Stimulated activated naive B cell treated with anti-CD40 and anti-IgM and Interleukin-4, amounts not matched to agents 10 μg/mL and 1 μg/mL and 100 μg/mL, for 72 hours (primary cell): ENCODE measurements around the gene HTN1.
"Not testable (repeated sequence)": the region's sequence is repeated elsewhere in the genome, so short reads cannot be mapped to it uniquely, and the experiment has no call there.

Experiments used
- ATAC-seq, 2 donors: fragments of 150-1000 bp; cut with Tn5 transposase; replicated peaks; 2 replicates each; pipeline ENCODE4 v1.10.0; 2021; ENCODE audit warnings: moderate library complexity in 1 of 2
- DNase-seq: peaks from one replicate; pipeline ENCODE4 v3.0.0; 2021
- H3K27ac Mint-ChIP-seq: one replicate; pipeline ENCODE4 v1.8.0; 2022; ENCODE audit warnings: mild to moderate bottlenecking, mixed read lengths
- H3K27me3 Mint-ChIP-seq, 2 donors: one replicate each; pipeline ENCODE4 v1.8.0; 2022; ENCODE audit warnings: mixed read lengths in 2 of 2
- H3K36me3 Mint-ChIP-seq, 2 donors: one replicate each; pipeline ENCODE4 v1.8.0; 2022; ENCODE audit warnings: mixed read lengths in 2 of 2, mild to moderate bottlenecking in 1 of 2
- H3K4me1 Mint-ChIP-seq, 2 donors: one replicate each; pipeline ENCODE4 v1.8.0; 2022; ENCODE audit warnings: mixed read lengths in 2 of 2, mild to moderate bottlenecking in 1 of 2
- H3K4me3 Mint-ChIP-seq, 2 donors: one replicate each; pipeline ENCODE4 v1.8.0; 2022; ENCODE audit warnings: mild to moderate bottlenecking in 2 of 2, mixed read lengths in 2 of 2, moderate library complexity in 1 of 2
- H3K9me3 Mint-ChIP-seq, 2 donors: one replicate each; pipeline ENCODE4 v1.8.0; 2022; ENCODE audit warnings: mixed read lengths in 2 of 2, mild to moderate bottlenecking in 1 of 2

HTN1 gene

DNA sequence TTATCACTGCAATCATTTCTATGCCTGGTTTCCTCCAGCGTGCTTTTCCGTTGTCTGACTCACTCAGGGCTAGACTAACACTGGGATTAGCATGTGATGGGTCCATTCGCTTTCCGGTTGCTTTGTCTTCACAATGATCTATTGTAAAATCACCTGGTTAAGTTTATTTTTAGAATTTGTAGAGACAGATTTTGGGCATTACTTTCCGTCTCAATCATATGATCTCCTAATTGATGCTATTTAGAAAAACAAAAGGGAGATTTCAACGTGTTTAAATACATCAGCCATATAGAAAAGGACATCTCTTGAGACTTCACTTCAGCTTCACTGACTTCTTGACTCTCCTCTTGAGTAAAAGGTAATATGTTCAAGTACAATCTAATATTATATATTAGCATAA lies at the start of gene HTN1:
Gene HTN1, plus strand, starts transcription at position 301 of the 400 bp plus-strand sequence. CDS start 2,639 bp downstream, outside the sequence.
- not testable (repeated sequence) for H3K36me3 Mint-ChIP-seq, H3K9me3 Mint-ChIP-seq, H3K27me3 Mint-ChIP-seq, DNase-seq, ATAC-seq, H3K4me3 Mint-ChIP-seq, H3K4me1 Mint-ChIP-seq, H3K27ac Mint-ChIP-seq

DNA sequence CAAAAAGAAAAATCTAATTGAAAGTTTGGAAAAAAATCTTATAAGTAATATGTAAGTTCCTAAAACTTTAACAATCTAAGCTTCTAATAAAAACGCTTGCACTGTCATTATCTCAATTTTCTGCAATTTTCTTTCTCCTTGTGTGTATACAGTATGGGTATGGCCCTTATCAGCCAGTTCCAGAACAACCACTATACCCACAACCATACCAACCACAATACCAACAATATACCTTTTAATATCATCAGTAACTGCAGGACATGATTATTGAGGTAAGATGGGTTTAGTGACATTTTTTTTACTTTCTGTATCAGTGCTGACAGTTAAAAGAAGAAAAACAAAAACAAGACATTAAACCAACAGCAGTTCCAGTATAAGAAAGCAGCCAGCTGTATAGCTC lies 49.5 kb upstream of the HTN1 start:
- Mint-ChIP-seq H3K36me3 (no peaks in the 10 kb centered on the region), H3K27me3 (no peaks in the 10 kb centered on the region), H3K27ac (no peak overlapping the region), H3K4me1 (no peaks in the 10 kb centered on the region), H3K9me3 (no peaks in the 10 kb centered on the region), H3K4me3 (no peak overlapping the region)
- DNase-seq = no peak
- ATAC-seq = no peak

DNA sequence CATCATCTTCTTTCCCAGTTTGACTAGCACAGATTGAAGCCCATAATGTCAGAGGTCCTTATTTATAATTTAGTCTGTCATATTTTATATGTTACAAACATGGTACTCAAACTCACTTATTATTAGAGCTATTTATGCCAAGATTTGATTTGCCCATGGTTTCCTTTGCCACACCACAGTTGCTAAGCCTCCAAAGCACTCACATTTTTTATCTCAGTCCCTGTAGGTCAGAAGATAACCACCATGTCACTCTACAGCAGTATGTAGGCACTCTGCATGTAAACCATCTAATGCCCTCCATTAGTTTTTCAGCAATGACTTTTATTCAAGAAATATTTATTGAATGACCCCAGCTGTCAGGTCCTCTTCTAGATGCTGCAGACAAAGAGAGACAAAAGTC lies 47.7 kb upstream of the HTN1 start:
- H3K9me3 Mint-ChIP-seq = no peaks in the 10 kb centered on the region
- no peaks in the 10 kb centered on the region for H3K27me3 Mint-ChIP-seq
- ATAC-seq (no peak), DNase-seq (no peak)
- no peak overlapping the region for H3K4me3 Mint-ChIP-seq
- H3K36me3 Mint-ChIP-seq = no peaks in the 10 kb centered on the region
- H3K4me1 Mint-ChIP-seq = no peaks in the 10 kb centered on the region
- H3K27ac Mint-ChIP-seq = no peak overlapping the region

DNA sequence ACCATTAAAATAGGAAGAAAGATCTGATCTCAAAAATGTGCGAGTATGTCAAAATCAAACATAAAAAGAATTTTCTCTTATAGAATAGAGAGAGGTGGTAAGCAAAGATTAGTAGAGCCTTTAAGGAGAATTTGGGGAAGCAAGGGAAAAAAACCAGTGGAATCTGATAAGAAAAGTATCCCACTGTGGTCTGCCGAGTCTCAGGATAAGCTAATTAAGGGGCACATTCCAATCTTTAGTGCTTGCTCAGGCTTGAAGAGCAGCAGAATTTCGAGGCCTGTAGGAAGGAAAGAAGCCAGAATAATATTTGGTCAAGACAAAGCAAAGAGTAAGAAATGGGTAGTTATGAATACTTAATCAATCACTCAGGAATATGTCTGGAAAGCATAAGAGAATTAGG lies 41.5 kb upstream of the HTN1 start:
- no peaks in the 10 kb centered on the region for H3K27me3 Mint-ChIP-seq
- ATAC-seq (no peak), DNase-seq (no peak)
- no peaks in the 10 kb centered on the region for H3K36me3 Mint-ChIP-seq
- peaks cover 5% of the 10 kb centered on the region in 2 donors for H3K9me3 Mint-ChIP-seq
- no peaks in the 10 kb centered on the region for H3K4me1 Mint-ChIP-seq
- H3K27ac Mint-ChIP-seq = no peak overlapping the region
- no peak overlapping the region for H3K4me3 Mint-ChIP-seq

DNA sequence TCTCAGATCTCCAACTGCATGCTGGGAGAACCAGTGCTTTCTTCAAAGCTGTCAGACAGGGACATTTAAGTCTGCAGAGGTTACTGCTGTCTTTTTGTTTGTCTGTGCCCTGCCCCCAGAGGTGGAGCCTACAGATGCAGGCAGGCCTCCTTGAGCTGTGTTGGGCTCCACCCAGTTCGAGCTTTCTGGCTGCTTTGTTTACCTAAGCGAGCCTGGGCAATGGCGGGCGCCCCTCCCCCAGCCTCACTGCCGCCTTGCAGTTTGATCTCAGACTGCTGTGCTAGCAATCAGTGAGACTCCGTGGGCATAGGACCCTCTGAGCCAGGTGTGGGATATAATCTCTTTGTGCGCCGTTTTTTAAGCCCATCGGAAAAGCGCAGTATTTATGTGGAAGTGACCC lies 31.2 kb upstream of the HTN1 start:
- not testable (repeated sequence) for H3K36me3 Mint-ChIP-seq, H3K4me1 Mint-ChIP-seq, H3K27me3 Mint-ChIP-seq, H3K9me3 Mint-ChIP-seq, DNase-seq, ATAC-seq, H3K4me3 Mint-ChIP-seq, H3K27ac Mint-ChIP-seq

DNA sequence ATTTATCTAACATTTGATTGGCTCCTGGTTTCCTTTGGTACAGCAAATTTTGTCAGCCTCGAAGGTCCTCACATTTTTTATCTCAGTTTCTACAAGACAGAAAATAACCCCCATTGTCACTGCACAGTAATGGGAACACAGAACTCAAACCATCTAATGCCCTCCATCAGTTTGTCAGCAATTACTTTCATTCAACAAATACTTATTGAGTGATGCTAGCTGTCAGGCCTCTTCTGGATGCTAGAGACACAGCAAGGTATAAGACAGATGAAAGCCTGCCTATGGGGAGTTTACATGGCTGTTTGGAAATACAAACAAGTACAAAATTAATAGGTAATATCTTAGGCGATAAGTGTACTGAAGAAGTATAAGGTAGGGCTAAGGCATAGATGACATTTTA lies 27.0 kb upstream of the HTN1 start:
- Mint-ChIP-seq H3K27me3 (no peaks in the 10 kb centered on the region), H3K9me3 (peaks cover 0 to 2% of the 10 kb centered on the region in 2 donors), H3K27ac (no peak overlapping the region), H3K4me3 (no peak overlapping the region), H3K36me3 (no peaks in the 10 kb centered on the region), H3K4me1 (no peaks in the 10 kb centered on the region)
- DNase-seq (no peak), ATAC-seq (no peak)

DNA sequence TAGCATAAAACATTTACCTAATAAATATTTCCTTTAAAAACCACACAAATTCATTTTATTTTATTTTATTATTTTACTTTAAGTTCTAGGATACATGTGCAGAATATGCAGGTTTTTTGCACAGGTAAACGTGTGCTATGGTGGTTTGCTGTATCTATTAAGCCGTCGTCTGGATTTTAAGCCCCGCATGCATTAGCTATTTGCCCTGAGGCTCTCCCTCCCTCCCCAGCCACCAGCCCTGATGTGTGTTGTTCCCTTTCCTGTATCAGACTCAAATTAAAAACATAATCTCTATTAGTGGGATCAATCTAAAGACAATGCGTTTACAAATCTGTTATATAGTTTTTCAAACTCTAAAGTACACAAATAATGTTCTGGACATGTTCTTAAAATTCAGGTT lies 23.2 kb upstream of the HTN1 start:
- ATAC-seq = no peak
- H3K27me3 Mint-ChIP-seq = no peaks in the 10 kb centered on the region

DNA sequence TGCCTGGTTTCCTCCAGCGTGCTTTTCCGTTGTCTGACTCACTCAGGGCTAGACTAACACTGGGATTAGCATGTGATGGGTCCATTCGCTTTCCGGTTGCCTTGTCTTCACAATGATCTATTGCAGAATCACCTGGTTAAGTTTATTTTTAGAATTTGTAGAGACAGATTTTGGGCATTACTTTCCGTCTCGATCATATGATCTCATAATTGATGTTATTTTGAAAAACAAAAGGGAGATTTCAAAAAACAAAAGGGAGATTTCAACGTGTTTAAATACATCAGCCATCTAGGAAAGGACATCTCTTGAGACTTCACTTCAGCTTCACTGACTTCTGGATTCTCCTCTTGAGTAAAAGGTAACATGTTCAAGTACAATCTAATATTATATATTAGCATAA lies 22.1 kb upstream of the HTN1 start, which contains the start of gene HTN3:
Gene HTN3, plus strand, starts transcription at position 301 of the 400 bp plus-strand sequence. CDS start 2,282 bp downstream, outside the sequence.
- not testable (repeated sequence) for H3K36me3 Mint-ChIP-seq, H3K9me3 Mint-ChIP-seq, H3K4me3 Mint-ChIP-seq, ATAC-seq, H3K27me3 Mint-ChIP-seq, DNase-seq, H3K4me1 Mint-ChIP-seq, H3K27ac Mint-ChIP-seq

More for the DNA sequence above, 23.2 kb upstream of the HTN1 start:
- Mint-ChIP-seq H3K36me3 (no peaks in the 10 kb centered on the region), H3K4me1 (no peaks in the 10 kb centered on the region), H3K9me3 (no peaks in the 10 kb centered on the region), H3K4me3 (no peak overlapping the region), H3K27ac (no peak overlapping the region)
- no peak for DNase-seq

DNA sequence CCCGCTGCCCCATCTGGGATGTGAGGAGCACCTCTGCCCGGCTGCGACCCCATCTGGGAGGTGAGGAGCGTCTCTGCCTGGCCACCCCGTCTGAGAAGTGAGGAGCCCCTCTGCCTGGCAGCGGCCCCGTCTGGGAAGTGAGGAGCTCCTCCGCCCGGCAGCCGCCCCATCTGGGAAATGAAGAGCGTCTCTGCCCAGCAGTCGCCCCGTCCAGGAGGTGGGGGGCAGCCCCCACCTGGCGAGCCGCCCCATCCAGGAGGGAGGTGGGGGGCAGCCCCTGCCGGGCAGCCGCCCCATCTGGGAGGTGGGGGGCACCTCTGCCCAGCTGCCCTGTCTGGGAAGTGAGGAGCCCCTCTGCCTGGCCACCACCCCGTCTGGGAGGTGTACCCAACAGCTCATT lies 12.7 kb upstream of the HTN1 start:
- H3K27ac Mint-ChIP-seq, DNase-seq, ATAC-seq, H3K27me3 Mint-ChIP-seq, H3K4me1 Mint-ChIP-seq, H3K36me3 Mint-ChIP-seq, H3K4me3 Mint-ChIP-seq: not testable (repeated sequence)
- H3K9me3 Mint-ChIP-seq = peaks cover 8 to 15% of the 10 kb centered on the region in 2 donors

DNA sequence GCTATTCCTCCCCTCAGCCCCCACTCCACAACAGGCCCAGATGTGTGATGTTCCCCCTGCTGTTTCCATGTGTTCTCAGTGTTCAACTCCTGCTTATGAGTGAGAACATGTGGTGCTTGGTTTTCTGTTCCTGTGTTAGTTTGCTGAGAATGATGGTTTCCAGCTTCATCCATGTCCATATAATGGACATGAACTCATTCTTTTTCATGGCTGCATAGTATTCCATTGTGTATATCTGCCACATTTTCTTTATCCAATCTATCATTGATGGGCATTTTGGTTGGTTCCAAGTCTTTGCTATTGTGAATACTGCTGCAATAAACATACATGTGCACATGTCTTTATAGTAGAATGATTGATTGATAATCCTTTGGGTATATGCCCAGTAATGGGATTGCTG lies 10.3 kb upstream of the HTN1 start:
- peaks cover 4 to 13% of the 10 kb centered on the region in 2 donors for H3K9me3 Mint-ChIP-seq
- H3K4me3 Mint-ChIP-seq, ATAC-seq, H3K27me3 Mint-ChIP-seq, H3K27ac Mint-ChIP-seq, H3K4me1 Mint-ChIP-seq, H3K36me3 Mint-ChIP-seq, DNase-seq: not testable (repeated sequence)

DNA sequence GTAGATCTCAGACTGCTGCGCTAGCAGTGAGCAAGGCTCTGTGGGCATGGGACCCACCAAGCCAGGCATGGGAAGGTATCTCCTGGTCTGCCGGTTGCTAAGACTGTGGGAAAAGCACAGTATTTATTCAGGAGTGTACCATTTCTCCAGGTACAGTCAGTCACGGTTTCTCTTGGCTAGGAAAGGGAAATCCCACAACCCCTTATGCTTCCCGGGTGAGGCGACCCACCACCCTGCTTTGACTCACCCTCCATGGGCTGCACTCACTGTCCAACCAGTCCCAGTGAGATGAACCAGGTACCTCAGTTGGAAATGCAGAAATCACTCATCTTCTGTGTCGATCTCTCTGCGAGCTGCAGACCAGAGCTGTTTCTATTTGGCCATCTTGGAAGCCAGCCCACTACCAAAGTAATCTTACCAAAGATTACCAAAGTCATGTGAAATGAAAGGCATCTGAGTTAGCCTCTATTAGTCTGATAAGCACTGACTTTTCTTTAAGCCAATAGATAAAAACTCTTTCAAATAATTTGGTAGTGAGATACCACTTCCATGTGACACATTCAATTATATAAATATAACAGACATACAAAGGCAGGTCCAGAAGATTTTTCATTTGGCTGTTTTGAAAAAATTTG lies 8.5 kb upstream of the HTN1 start:
- peaks cover 4 to 13% of the 10 kb centered on the region in 2 donors for H3K9me3 Mint-ChIP-seq
- ATAC-seq = no peak
- no peak overlapping the region for H3K27ac Mint-ChIP-seq
- no peaks in the 10 kb centered on the region for H3K27me3 Mint-ChIP-seq
- no peak for DNase-seq
- no peaks in the 10 kb centered on the region for H3K36me3 Mint-ChIP-seq
- no peak overlapping the region for H3K4me3 Mint-ChIP-seq
- no peaks in the 10 kb centered on the region for H3K4me1 Mint-ChIP-seq

DNA sequence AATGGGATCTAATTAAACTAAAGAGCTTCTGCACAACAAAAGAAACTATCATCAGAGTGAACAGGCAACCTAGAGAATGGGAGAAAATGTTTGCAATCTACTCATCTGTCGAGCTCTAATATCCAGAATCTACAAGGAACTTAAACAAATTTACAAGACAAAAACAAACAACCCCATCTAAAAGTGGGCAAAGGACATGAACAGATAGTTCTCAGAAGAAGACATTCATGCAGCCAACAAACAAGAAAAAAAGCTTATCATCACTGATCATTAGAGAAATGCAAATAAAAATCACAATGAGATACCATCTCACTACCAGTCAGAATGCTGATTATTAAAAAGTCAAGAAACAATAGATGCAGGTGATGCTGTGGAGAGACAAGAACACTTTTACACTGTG lies 6.3 kb downstream of the HTN1 start:
- H3K36me3 Mint-ChIP-seq, H3K27me3 Mint-ChIP-seq, DNase-seq, H3K4me3 Mint-ChIP-seq, ATAC-seq, H3K9me3 Mint-ChIP-seq, H3K27ac Mint-ChIP-seq, H3K4me1 Mint-ChIP-seq: not testable (repeated sequence)

DNA sequence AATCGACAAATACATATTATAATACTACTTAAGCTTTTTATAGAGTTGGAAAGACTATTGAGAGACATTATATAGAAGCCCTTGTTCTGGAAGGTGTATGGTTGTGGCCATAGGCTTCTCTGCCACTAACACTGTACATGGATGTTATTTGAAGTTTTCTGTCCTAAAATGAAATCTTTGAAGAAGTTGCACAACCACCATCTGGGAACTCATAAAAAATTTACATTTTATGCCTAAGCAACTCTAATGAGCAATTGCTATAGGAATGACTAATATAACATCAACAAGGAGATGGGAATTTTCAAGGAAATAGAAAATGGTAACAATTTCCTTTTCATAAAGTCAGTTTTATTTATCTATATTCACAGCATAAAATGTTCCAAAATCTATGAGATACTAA lies 7.4 kb downstream of the HTN1 start:
- DNase-seq (no peak), ATAC-seq (no peak)
- Mint-ChIP-seq H3K36me3 (no peaks in the 10 kb centered on the region), H3K4me1 (no peaks in the 10 kb centered on the region), H3K9me3 (peaks cover 7% of the 10 kb centered on the region in 2 donors), H3K27ac (no peak overlapping the region), H3K4me3 (no peak overlapping the region), H3K27me3 (no peaks in the 10 kb centered on the region)

DNA sequence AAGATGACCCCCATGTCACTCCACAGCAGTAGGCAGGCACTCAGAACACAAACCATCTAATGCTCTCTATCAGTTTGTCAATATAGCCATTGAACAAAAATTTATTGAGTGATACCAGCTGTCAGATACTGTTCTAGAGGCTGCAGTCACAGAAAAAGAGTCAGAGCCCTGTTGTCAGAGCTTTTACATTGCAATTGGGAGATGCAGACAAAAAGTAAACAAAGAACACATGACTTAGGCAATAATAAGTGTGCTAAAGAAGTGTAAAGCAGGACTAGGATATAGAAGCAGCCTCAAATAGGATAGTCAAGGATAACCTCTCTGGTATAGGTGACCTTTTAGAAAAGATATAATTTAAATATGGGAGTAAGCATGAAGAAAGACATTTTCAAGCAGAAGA lies 8.9 kb downstream of the HTN1 start:
- H3K4me1 Mint-ChIP-seq = no peaks in the 10 kb centered on the region
- H3K36me3 Mint-ChIP-seq = no peaks in the 10 kb centered on the region
- H3K4me3 Mint-ChIP-seq = no peak overlapping the region
- peaks cover 7% of the 10 kb centered on the region in 2 donors for H3K9me3 Mint-ChIP-seq
- no peaks in the 10 kb centered on the region for H3K27me3 Mint-ChIP-seq
- ATAC-seq (no peak), DNase-seq (no peak)
- no peak overlapping the region for H3K27ac Mint-ChIP-seq

DNA sequence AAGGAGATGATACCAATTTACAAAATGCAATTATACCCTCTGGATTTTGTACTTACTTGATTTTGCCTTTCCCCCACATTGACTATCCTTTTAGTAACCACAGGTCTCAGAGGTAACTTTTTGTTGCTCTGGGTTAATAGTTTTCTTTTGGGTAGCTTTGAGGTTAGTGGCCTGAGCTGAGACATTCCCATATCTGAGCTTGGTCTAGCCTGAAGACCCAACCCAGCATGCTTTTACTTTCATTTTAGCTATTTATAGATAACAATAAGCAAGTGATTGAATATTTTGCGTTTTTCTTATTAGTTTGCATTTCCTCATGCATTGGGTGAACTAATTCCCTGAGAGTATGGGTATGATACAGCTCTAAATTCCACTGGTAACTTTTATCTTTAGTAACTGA lies 11.8 kb downstream of the HTN1 start:
- Mint-ChIP-seq H3K27me3 (no peaks in the 10 kb centered on the region), H3K36me3 (no peaks in the 10 kb centered on the region), H3K27ac (no peak overlapping the region), H3K4me1 (no peaks in the 10 kb centered on the region), H3K9me3 (peaks cover 1 to 2% of the 10 kb centered on the region in 2 donors), H3K4me3 (no peak overlapping the region)
- DNase-seq (no peak), ATAC-seq (no peak)

DNA sequence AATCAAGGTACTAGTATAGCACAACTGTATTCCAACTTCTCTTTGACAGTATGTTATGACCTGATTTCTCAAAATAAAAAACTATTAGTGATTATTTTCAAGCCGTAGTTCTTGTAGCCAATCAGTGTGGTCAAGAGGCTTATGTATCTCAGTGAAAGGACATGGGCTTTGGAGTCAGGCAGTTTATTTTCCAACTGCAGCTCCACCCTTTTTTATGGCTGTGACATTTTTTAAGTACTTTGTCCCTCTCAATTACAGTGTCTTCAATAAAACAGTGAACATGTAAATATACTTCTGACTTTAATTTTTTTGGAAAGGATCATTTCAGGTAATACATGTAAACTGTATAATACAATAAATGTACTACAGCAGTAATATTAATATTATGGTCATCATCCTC lies 30.0 kb downstream of the HTN1 start:
- Mint-ChIP-seq H3K27ac (no peak overlapping the region), H3K4me1 (no peaks in the 10 kb centered on the region), H3K9me3 (no peaks in the 10 kb centered on the region), H3K27me3 (no peaks in the 10 kb centered on the region), H3K4me3 (no peak overlapping the region), H3K36me3 (no peaks in the 10 kb centered on the region)
- ATAC-seq (no peak), DNase-seq (no peak)
